Caco-2 (cell line): Measurements from ENCODE around the gene INKA2. TPM values are rescaled to one million over a fixed set of nuclear protein-coding genes. Genes with fewer than 3 reads are reported as not detected.

Experiments used
- BruUV-seq: library from RNA; stranded (reverse); fragments of 400-500 nt; replicated peaks from 2 replicates; lab custom pipeline; 2021; lab: Mats Ljungman, UMichigan
- CTCF ChIA-PET: fragments of 300-600 bp; sonication (Branson Sonifier 250); formaldehyde crosslinking; loops from one replicate; lab custom pipeline; 2022; ENCODE audit warnings: antibody characterized with exemption; lab: Charles Lee
- POLR2A ChIA-PET: fragments of 300-600 bp; sonication (Branson Sonifier 250); formaldehyde crosslinking; loops from one replicate; lab custom pipeline; 2022; ENCODE audit warnings: antibody characterized with exemption; lab: Charles Lee
- DNase-seq, 2 experiments: peaks; one replicate each; pipeline versions ENCODE4 v3.0.0 to v3.0.0-alpha.2; 2020 to 2022
- H3K27me3 ChIP-seq: replicated peaks from 2 replicates; pipeline ENCODE4 v1.6.0; 2011; ENCODE audit warnings: low read length; ENCODE audit not compliant: control insufficient read depth, insufficient read depth
- H3K36me3 ChIP-seq: 2 replicates; pipeline ENCODE4 v1.5.1; 2011; ENCODE audit warnings: low read length; ENCODE audit not compliant: control insufficient read depth, insufficient read depth
- H3K4me1 ChIP-seq: fragments of 250-450 bp; sonication (Bioruptor Pico); 2 replicates; pipeline ENCODE4 v1.5.1; 2020; ENCODE audit warnings: mild to moderate bottlenecking
- H3K4me3 ChIP-seq: 2 replicates; pipeline ENCODE4 v1.5.1; 2011; ENCODE audit warnings: low read depth, mild to moderate bottlenecking, control low read depth, low read length
- H3K9me3 ChIP-seq: fragments of 250-450 bp; sonication (Bioruptor Pico); 2 replicates; pipeline ENCODE4 v1.5.1; 2020; ENCODE audit warnings: mild to moderate bottlenecking, moderate library complexity
- H3K27ac Mint-ChIP-seq: one replicate; pipeline ENCODE4 v1.8.0; 2022; ENCODE audit warnings: mixed read lengths; ENCODE audit not compliant: unreplicated experiment
- H3K27me3 Mint-ChIP-seq: one replicate; pipeline ENCODE4 v1.8.0; 2022; ENCODE audit warnings: mixed read lengths; ENCODE audit not compliant: insufficient read depth, unreplicated experiment
- H3K36me3 Mint-ChIP-seq: one replicate; pipeline ENCODE4 v1.8.0; 2022; ENCODE audit warnings: mild to moderate bottlenecking, mixed read lengths; ENCODE audit not compliant: insufficient read depth, unreplicated experiment
- H3K4me1 Mint-ChIP-seq: one replicate; pipeline ENCODE4 v1.8.0; 2022; ENCODE audit warnings: low read depth, mixed read lengths; ENCODE audit not compliant: unreplicated experiment
- H3K4me3 Mint-ChIP-seq: one replicate; pipeline ENCODE4 v1.8.0; 2022; ENCODE audit warnings: mild to moderate bottlenecking, moderate library complexity, mixed read lengths; ENCODE audit not compliant: unreplicated experiment
- H3K9me3 Mint-ChIP-seq: one replicate; pipeline ENCODE4 v1.8.0; 2022; ENCODE audit warnings: mixed read lengths; ENCODE audit not compliant: unreplicated experiment
- CTCF ChIP-seq, 2 experiments: fragments of 200-600 bp in 1 of 2; IDR thresholded peaks; 1 replicate in 1 of 2; 2 replicates in 1 of 2; pipeline versions ENCODE4 v1.5.1 to v1.8.0; 2011 to 2022; ENCODE audit warnings: antibody characterized with exemption in 1 of 2, control low read depth in 1 of 2, inconsistent platforms in 1 of 2, low read depth in 1 of 2, low read length in 1 of 2, mild to moderate bottlenecking in 1 of 2, moderate library complexity in 1 of 2; ENCODE audit not compliant: insufficient read depth in 1 of 2, severe bottlenecking in 1 of 2, unreplicated experiment in 1 of 2
- intact Hi-C: fragments of 100-400 bp; cut with micrococcal nuclease; formaldehyde crosslinking; loops from one replicate; pipeline ENCODE4 v1.10.0; 2022; ENCODE audit not compliant: unreplicated experiment
- total RNA-seq: library from RNA; stranded (reverse); gene quantifications from 2 replicates; pipeline ENCODE4 v1.2.3, GENCODE V29; 2022

Gene INKA2
- total RNA-seq, 1 experiment from 2014 or later = 5.8 TPM

GRCh38 chr1:111723091-111723806 lies 15.9 kb downstream of the INKA2 start:
- Histone ChIP-seq H3K4me3 (no peak overlapping the region), H3K4me1 (no peaks in the 10 kb centered on the region), H3K27me3 (no peaks in the 10 kb centered on the region), H3K36me3 (no peaks in the 10 kb centered on the region), H3K9me3 (no peaks in the 10 kb centered on the region)
- intact Hi-C loops = no loop called here
- no TSS peak for BruUV-seq
- no peak for TF ChIP-seq CTCF (IDR thresholded peaks at IDR 0.05; ENCODE audit: insufficient read depth in 1 of 2, low read depth in 1 of 2, low read length in 1 of 2, severe bottlenecking in 1 of 2, unreplicated experiment in 1 of 2)
- H3K9me3 Mint-ChIP-seq = no peaks in the 10 kb centered on the region
- no peak overlapping the region for H3K4me3 Mint-ChIP-seq
- no peaks in the 10 kb centered on the region for H3K27me3 Mint-ChIP-seq
- H3K27ac Mint-ChIP-seq = no peak overlapping the region
- POLR2A ChIA-PET = no interaction called here
- H3K4me1 Mint-ChIP-seq = peaks cover 18% of the 10 kb centered on the region
- no peak for DNase-seq
- H3K36me3 Mint-ChIP-seq = peaks cover 23% of the 10 kb centered on the region
- CTCF ChIA-PET = no interaction called here

GRCh38 chr1:111720977-111721786 lies 18.0 kb downstream of the INKA2 start:
- no peaks in the 10 kb centered on the region for H3K9me3 ChIP-seq
- Mint-ChIP-seq H3K4me3 (no peak overlapping the region), H3K27me3 (no peaks in the 10 kb centered on the region), H3K36me3 (peaks cover 38% of the 10 kb centered on the region), H3K27ac (peak overlapping the region; percentile 60), H3K9me3 (no peaks in the 10 kb centered on the region), H3K4me1 (peaks cover 18% of the 10 kb centered on the region)
- no peaks in the 10 kb centered on the region for H3K4me1 ChIP-seq
- TF ChIP-seq CTCF (IDR thresholded peaks at IDR 0.05; ENCODE audit: insufficient read depth in 1 of 2, low read depth in 1 of 2, low read length in 1 of 2, severe bottlenecking in 1 of 2, unreplicated experiment in 1 of 2) = no peak
- H3K36me3 ChIP-seq = no peaks in the 10 kb centered on the region
- ChIA-PET CTCF (interaction anchor here (0.5 kb wide), 1 partner anchor 268 kb away, joined by 3 read pairs; no protein-coding TSS in a partner anchor), POLR2A (no interaction called here)
- intact Hi-C loops = no loop called here
- no peak overlapping the region for H3K4me3 ChIP-seq
- BruUV-seq = no TSS peak
- H3K27me3 ChIP-seq = no peaks in the 10 kb centered on the region
- no peak for DNase-seq

GRCh38 chr1:111720274-111720976 lies 18.8 kb downstream of the INKA2 start:
- H3K4me1 Mint-ChIP-seq = peaks cover 18% of the 10 kb centered on the region
- no peak overlapping the region for H3K4me3 Mint-ChIP-seq
- CTCF ChIA-PET = interaction anchor here (0.7 kb wide), 1 partner anchor 48 kb away, joined by 4 read pairs; no protein-coding TSS in a partner anchor
- H3K9me3 Mint-ChIP-seq = no peaks in the 10 kb centered on the region
- no peaks in the 10 kb centered on the region for H3K27me3 Mint-ChIP-seq
- Histone ChIP-seq H3K4me3 (no peak overlapping the region), H3K9me3 (no peaks in the 10 kb centered on the region), H3K36me3 (no peaks in the 10 kb centered on the region), H3K4me1 (no peaks in the 10 kb centered on the region), H3K27me3 (no peaks in the 10 kb centered on the region)
- POLR2A ChIA-PET = no interaction called here
- H3K36me3 Mint-ChIP-seq = peaks cover 38% of the 10 kb centered on the region
- no peak for DNase-seq
- BruUV-seq = no TSS peak
- TF ChIP-seq CTCF (IDR thresholded peaks at IDR 0.05; ENCODE audit: insufficient read depth in 1 of 2, low read depth in 1 of 2, low read length in 1 of 2, severe bottlenecking in 1 of 2, unreplicated experiment in 1 of 2) = no peak
- peak overlapping the region; percentile 60 for H3K27ac Mint-ChIP-seq
- intact Hi-C loops = no loop called here
